ENCODE measurements around the gene LAMA5.

Gene LAMA5

GRCh38 chr20:62392621-62393334 is 25.7 kb upstream of the LAMA5 start:
- no peak for DNase-seq
- in situ Hi-C loops (cut with HindIII; ENCODE audit: low pct_ligation_motif_present, low pct_unique_long_range_greater_than_20kb, low sequenced_read_pairs): no loop called here

- no peak for DNase-seq
- in situ Hi-C loops (cut with HindIII; ENCODE audit: low pct_ligation_motif_present, low pct_unique_long_range_greater_than_20kb, low sequenced_read_pairs): no loop called here
These were observed 24.9 kb upstream of the LAMA5 start for GRCh38 chr20:62392077-62392418.

GRCh38 chr20:62391165-62392076 is 24.3 kb upstream of the LAMA5 start:
- no peak for DNase-seq
- in situ Hi-C loops (cut with HindIII; ENCODE audit: low pct_ligation_motif_present, low pct_unique_long_range_greater_than_20kb, low sequenced_read_pairs): no loop called here

GRCh38 chr20:62390317-62391164 is 23.4 kb upstream of the LAMA5 start:
- DNase-seq: no peak
- in situ Hi-C loops (cut with HindIII; ENCODE audit: low pct_ligation_motif_present, low pct_unique_long_range_greater_than_20kb, low sequenced_read_pairs): no loop called here

- in situ Hi-C loops (cut with HindIII; ENCODE audit: low pct_ligation_motif_present, low pct_unique_long_range_greater_than_20kb, low sequenced_read_pairs): no loop called here
- DNase-seq: no peak
These were observed 22.5 kb upstream of the LAMA5 start for GRCh38 chr20:62389601-62390087.

- DNase-seq: no peak
- in situ Hi-C loops (cut with HindIII; ENCODE audit: low pct_ligation_motif_present, low pct_unique_long_range_greater_than_20kb, low sequenced_read_pairs): no loop called here
These were observed 21.9 kb upstream of the LAMA5 start for GRCh38 chr20:62388839-62389600.

GRCh38 chr20:62387933-62388635 is 21.0 kb upstream of the LAMA5 start:
- no peak for DNase-seq

GRCh38 chr20:62387219-62387913 is 20.3 kb upstream of the LAMA5 start:
- in situ Hi-C loops (cut with HindIII; ENCODE audit: low pct_ligation_motif_present, low pct_unique_long_range_greater_than_20kb, low sequenced_read_pairs): no loop called here
- no peak for DNase-seq

More at GRCh38 chr20:62387933-62388635, 21.0 kb upstream of the LAMA5 start:
- in situ Hi-C loops (cut with HindIII; ENCODE audit: low pct_ligation_motif_present, low pct_unique_long_range_greater_than_20kb, low sequenced_read_pairs): no loop called here

GRCh38 chr20:62386383-62387218 is 19.5 kb upstream of the LAMA5 start, which contains the start of gene RPS21:
RPS21 (plus strand) TSS chr20:62387103; CDS start chr20:62387339, 236 bp downstream.
- in situ Hi-C loops (cut with HindIII; ENCODE audit: low pct_ligation_motif_present, low pct_unique_long_range_greater_than_20kb, low sequenced_read_pairs): no loop called here
- peak; percentile 86 for DNase-seq

- peak; percentile 77 for DNase-seq
- in situ Hi-C loops (cut with HindIII; ENCODE audit: low pct_ligation_motif_present, low pct_unique_long_range_greater_than_20kb, low sequenced_read_pairs): no loop called here
These were observed 15.4 kb upstream of the LAMA5 start for GRCh38 chr20:62382306-62383198.

GRCh38 chr20:62381842-62382241 is 14.7 kb upstream of the LAMA5 start:
- DNase-seq: no peak
- in situ Hi-C loops (cut with HindIII; ENCODE audit: low pct_ligation_motif_present, low pct_unique_long_range_greater_than_20kb, low sequenced_read_pairs): no loop called here

- peak; percentile 49 for DNase-seq
- in situ Hi-C loops (cut with HindIII; ENCODE audit: low pct_ligation_motif_present, low pct_unique_long_range_greater_than_20kb, low sequenced_read_pairs): no loop called here
These were observed 14.2 kb upstream of the LAMA5 start for GRCh38 chr20:62381202-62381797.

- in situ Hi-C loops (cut with HindIII; ENCODE audit: low pct_ligation_motif_present, low pct_unique_long_range_greater_than_20kb, low sequenced_read_pairs): no loop called here
- no peak for DNase-seq
These were observed 11.1 kb upstream of the LAMA5 start for GRCh38 chr20:62378215-62378614.

- in situ Hi-C loops (cut with HindIII; ENCODE audit: low pct_ligation_motif_present, low pct_unique_long_range_greater_than_20kb, low sequenced_read_pairs): no loop called here
- DNase-seq: no peak
These were observed 10.6 kb upstream of the LAMA5 start for GRCh38 chr20:62377615-62378178.

GRCh38 chr20:62377064-62377461 is 10.0 kb upstream of the LAMA5 start:
- in situ Hi-C loops (cut with HindIII; ENCODE audit: low pct_ligation_motif_present, low pct_unique_long_range_greater_than_20kb, low sequenced_read_pairs): no loop called here

More at GRCh38 chr20:62377064-62377461, 10.0 kb upstream of the LAMA5 start:
- DNase-seq: no peak
